Fibroblast of skin of left biceps (primary cell): ENCODE results near the gene RHOBTB3.

Experiments
- DNase-seq, 2 experiments: peaks; one replicate each; pipeline ENCODE4 v3.0.0-alpha.2; 2013; ENCODE audit warnings: low read depth in 2 of 2

The RHOBTB3 gene

GRCh38 chr5:95840956-95841705 is 110.0 kb downstream of the RHOBTB3 start:
- DNase-seq = no peak

GRCh38 chr5:95841914-95842812 is 111.0 kb downstream of the RHOBTB3 start:
- no peak for DNase-seq

GRCh38 chr5:95842854-95843544 is 111.9 kb downstream of the RHOBTB3 start:
- DNase-seq = no peak

GRCh38 chr5:95843733-95844223 is 112.6 kb downstream of the RHOBTB3 start:
- DNase-seq = no peak

- no peak for DNase-seq
These were observed 114.3 kb downstream of the RHOBTB3 start for GRCh38 chr5:95845391-95845790.
